GM19193 (cell line): Measurements from ENCODE around the gene ARHGEF17.

Experiments
- POLR2A ChIP-seq: IDR thresholded peaks from 4 replicates; pipeline ENCODE4 v1.6.1; 2011; ENCODE audit not compliant: insufficient read depth, insufficient read length; ENCODE audit errors: extremely low read depth

The ARHGEF17 gene

DNA sequence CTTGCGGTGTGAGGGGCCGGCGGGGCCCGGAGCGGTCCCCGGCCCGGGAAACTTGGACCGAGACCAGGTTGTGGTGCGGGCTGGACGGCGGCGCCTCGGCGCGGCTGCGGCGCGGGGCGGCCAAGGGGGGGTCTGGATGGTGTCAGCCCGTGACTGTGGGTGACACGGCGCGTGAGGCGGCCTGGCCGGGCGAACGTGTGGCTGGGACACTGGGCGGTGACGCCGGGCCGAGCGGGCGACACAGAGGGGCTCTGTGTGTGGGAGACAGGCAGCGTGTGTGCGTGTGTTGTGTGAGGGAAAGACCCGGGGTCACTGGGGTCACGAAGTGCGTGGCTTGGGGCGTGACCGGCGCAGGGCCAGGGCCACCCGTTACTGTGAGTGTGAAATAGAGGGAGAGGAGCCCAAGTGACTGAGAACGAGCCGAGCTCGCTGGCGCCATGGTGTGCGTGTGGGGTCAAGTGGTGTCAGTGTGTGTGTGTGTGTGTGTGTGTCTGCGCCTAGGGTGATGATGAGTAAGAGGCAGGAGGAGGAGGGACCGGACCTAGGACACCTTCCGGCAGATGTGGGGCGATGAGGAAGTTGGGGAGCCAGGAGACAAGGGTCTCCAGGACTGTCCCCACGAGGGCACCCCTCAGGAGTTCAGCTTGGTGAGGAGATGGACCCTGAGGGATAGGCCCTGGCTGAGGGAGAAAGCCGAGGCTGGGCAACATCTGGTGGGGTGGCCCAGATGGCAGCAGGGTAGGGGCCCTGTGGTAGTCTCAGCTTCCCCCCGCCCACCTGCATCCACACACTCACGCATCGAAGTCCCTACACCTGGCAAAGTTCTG lies 68.9 kb downstream of the ARHGEF17 start:
- peak; percentile 67 for TF ChIP-seq POLR2A

- no peak for TF ChIP-seq POLR2A
These were observed 71.3 kb downstream of the ARHGEF17 start for GRCh38 chr11:73379189-73379880.

DNA sequence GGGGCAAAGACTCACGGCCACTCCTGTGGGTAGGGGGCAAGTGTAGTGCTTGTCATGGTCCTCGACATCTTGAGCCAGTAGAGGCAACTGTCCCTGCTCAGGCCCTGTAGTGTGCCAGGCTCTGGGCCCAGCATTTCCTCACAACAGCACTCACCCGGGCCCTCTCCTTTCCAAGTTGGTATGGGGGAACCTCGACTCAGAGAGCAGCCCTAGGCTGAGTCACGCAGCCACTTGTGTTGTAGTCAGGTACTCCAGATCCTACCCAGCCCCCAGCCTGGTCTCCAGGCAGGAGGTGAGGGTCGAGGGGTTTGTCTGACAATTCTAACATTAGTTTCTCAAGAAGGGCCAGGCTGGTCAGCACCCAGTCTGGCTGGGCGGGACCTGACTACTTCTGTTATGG lies 72.3 kb downstream of the ARHGEF17 start:
- TF ChIP-seq POLR2A: no peak

DNA sequence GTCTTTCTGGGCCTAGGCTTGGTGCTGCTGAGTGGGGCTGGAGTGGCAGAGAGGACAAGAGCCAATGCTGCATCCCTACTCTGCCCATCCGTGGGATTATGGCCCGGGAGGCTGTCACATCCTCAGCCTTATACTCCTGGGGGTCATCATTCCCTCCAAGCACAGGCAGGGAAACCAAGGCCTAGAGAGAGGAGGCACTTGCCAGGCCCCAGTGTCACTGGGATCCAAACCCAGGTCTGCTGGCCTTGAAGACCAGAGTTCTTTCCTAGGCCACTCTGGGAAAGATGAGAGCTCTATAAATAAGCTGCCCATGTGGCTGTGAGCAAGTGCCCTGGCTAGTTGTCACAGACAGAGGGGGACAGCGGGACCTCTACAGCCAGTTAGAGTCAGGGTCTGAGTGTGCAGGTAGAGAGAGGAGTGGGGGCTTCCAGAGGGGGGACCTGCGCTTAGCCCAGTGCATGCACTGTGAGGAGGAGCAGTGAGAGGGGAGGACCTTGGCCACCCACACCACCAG lies 72.9 kb downstream of the ARHGEF17 start:
- no peak for TF ChIP-seq POLR2A

- TF ChIP-seq POLR2A: no peak
These were observed 73.5 kb downstream of the ARHGEF17 start for GRCh38 chr11:73381589-73381988.

- no peak for TF ChIP-seq POLR2A
These were observed 74.1 kb downstream of the ARHGEF17 start for GRCh38 chr11:73382183-73382582.

DNA sequence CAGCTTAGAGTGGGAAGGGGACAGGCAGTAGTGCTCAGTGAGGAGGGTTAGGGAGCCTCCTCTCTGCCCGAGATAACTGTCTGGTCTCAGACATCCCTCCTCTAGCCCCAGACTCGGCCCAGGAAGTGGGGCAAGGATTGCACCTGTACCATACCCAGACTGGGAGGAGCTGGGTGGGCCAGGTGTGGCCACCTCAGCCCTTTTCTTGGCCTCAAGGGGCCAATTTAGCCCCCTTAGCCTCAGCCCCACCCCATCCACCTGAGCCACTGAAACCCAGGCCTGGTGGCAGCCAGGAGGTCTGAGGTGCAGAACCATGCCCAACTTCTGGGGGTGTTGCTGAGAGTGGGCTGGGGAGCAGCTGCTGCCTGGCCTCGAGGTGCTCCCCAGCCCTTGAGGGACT lies 74.7 kb downstream of the ARHGEF17 start:
- no peak for TF ChIP-seq POLR2A

DNA sequence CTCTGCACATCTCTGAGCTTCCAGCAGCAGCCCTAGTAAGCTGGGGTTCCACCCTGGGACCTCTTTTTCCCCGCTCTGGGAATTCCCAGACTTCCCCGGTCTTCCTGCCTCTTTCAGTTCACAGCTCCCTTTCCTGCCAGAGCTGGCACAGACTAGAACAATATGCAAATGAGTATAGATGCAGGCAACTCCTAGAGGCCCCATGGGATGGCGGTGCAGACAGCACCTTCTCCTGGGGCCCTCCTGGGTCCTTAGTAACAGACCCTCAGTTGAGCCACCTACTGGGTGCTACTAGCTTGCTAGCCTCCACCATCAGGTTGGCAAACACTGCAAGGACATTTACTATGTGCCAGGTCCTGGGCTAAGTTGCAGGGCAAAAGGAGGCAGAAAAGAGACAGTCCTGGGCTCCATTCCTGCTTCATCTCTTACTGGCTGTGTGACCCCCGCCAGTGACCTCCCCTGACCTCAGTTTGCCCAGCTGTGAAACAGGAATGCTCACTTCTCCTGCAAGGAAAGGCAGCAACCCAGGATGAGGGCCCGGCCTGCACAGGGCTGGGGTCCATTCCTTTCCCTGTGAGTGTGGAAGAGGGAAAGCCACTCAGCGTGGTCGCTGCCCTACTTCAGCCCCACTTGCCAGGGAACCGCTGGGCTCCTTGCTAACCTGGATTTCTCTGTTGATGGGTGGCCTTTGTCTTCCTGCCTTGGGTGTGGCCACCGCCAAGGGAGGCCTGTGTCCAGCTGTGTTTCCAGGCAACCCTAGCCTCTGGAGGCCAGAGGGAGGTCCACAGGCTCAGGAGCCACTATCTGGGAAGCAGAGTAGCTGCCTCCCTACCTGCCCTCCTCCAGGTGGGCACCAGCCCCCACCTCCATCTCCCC lies 75.4 kb downstream of the ARHGEF17 start:
- no peak for TF ChIP-seq POLR2A

DNA sequence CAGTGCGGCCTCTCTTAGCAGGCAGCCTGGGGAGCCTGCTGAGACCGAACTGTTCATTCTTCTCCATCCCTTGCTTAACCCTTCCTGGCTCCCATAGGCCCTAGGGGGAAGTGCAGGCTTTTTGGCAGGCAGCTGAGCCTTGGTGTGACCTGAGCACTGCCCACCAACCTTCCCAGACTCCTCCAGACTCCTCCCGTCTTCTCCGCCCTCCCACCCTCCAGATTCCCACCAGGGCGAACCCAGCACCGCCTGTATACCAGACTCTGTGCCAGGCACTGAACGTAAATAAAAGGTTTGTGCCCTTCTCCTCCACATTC lies 76.0 kb downstream of the ARHGEF17 start:
- TF ChIP-seq POLR2A: no peak

DNA sequence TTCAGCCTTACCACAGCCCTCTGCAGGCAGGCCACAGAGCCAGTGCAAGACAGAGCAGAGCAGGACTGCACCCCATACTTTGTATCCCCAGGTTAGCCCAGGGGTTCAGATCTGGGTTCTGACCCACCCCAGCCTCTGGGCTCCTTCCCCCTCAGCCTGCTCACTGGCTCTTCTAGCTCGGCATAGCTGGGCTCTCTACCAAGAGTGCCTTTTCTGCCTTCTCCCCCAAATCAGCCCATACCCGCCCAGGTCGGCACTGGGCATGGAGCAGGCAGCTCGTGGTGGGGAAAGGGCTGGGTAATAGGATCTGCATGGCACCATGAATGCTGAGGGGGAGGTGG lies 76.4 kb downstream of the ARHGEF17 start:
- no peak for TF ChIP-seq POLR2A

GRCh38 chr11:73384872-73385689 lies 77.0 kb downstream of the ARHGEF17 start:
- TF ChIP-seq POLR2A: peak; percentile 43

GRCh38 chr11:73386016-73386415 lies 77.9 kb downstream of the ARHGEF17 start:
- TF ChIP-seq POLR2A: peak; percentile 48

DNA sequence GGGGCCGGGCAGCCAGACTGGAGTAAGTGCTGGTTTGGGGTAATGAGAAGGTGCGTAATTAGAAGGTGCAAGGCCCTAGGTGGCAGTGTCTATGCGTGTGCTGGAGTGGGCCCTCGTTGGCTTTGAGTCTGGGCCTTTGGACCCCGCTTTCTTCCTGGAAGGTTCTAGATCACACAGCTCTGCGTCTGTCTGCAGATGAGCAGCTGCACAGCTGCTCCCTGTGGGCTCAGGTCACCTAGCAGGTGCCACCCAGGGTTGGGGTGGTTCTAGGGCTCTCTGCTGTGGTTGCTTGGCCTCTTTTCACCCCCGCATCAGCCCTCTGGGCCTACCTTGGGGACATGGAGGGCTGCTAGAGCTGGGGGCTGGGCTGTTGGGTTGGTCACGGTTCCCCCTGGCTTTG lies 78.5 kb downstream of the ARHGEF17 start:
- TF ChIP-seq POLR2A: no peak

DNA sequence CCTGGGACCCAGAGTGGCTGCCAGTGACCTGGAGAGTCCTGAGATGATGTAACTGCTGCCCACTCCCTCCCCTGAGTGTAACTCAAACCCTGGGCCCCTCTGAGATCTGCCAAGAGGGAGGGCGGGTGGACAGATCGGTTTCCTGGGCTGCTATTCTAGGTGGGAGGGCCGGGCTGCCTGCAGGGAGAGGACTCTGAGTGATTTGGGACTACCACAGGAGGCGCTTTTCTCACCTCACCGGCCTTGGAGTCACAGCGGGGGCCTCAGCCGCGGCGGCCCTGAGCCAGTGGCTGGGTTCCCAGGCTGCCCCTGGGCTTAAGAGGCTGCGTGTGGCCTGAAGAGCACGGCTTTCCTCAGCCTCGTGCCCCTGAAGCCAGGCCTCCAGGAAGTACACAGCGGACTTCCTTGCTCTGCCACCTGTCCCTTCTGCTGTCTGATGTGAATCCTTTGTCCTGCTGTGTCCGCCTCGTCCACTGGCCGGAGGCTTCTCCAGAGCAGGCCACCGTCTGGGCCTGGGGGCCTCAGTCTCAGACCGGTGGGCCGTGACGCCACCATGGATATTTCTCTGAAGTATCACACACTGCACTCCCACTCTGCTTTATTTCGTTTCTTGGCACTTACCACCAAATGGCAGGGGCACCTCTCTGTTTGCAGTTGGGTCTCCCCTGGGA lies 79.7 kb downstream of the ARHGEF17 start:
- no peak for TF ChIP-seq POLR2A
